Measurements from ENCODE around the gene KDM7A. TPM values are rescaled to one million over a fixed set of nuclear protein-coding genes. Genes with fewer than 3 reads are reported as not detected.

The KDM7A gene
- total and polyA plus RNA-seq, 9 of the 15 experiments (the other 6 are each of a cell fraction or from before 2014, with no cell fraction given) = 0.90 to 8.4 (median 7.0) TPM

DNA sequence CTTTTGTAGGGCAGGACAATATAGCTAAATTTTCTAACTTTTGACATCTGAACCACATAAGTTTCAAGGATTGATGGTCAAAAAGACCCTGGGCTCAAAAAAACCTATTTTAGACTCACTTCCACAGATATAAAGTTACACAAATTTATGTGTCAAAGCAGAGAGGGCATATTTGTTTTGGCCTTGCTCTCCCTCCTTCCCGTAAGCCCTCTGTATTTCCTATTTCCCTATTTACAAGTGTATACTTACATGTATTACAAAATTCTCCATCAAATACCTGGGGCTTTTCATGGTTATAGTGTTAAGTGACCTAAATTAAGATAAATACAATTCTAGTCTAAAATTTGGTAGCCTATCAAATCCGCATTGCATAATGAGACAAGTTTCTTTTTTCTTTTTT, 2.6 kb downstream of the KDM7A start:
- Histone ChIP-seq H3K27ac (ENCODE audit: extremely low read depth, low read depth, low read length) (no peak overlapping the region), H3K79me2 (ENCODE audit: control insufficient read depth, insufficient read depth, low read length) (peaks cover 17% of the 10 kb centered on the region), H2AFZ (ENCODE audit: low read depth, low read length) (no peak overlapping the region), H3K4me3 (no peak overlapping the region), H3K9me1 (ENCODE audit: control insufficient read depth, insufficient read depth, low read length) (no peaks in the 10 kb centered on the region), H3K9me3 (replicated peaks; ENCODE audit: control insufficient read depth, insufficient read depth, low read depth, low read length) (peaks cover 5% of the 10 kb centered on the region; the same call in 1 of the 2 replicates), H3K9ac (ENCODE audit: insufficient read depth in 1 of 2, low read depth in 2 of 2, low read length in 2 of 2) (no peak overlapping the region), H4K20me1 (replicated peaks; ENCODE audit: control insufficient read depth, insufficient read depth, low read length) (no peaks in the 10 kb centered on the region), H3K27me3 (ENCODE audit: control insufficient read depth in 2 of 2, insufficient read depth in 2 of 2, low read length in 2 of 2) (no peaks in the 10 kb centered on the region), H3K4me2 (ENCODE audit: insufficient read depth, low read length) (no peak overlapping the region), H3K4me1 (replicated peaks in 1 of 2; ENCODE audit: control insufficient read depth in 2 of 2, insufficient read depth in 2 of 2, low read length in 2 of 2) (peaks cover 8 to 24% of the 10 kb centered on the region in 2 experiments), H3K36me3 (ENCODE audit: control insufficient read depth, insufficient read depth, low read length) (no peaks in the 10 kb centered on the region; the same call in 2 of the 3 replicates)
- ATAC-seq (no peak), FAIRE-seq (no peak), DNase-seq (ENCODE audit: extremely low read depth in 1 of 4, low spot score in 3 of 4) (no peak)
- whole genome bisulfite sequencing (ENCODE audit: insufficient coverage, low coverage, missing lambda C conversion rate) = 91% methylated on average over 2 of the region's 2 CpGs
- in situ Hi-C loops (cut with MboI) (no loop called here), intact Hi-C loops (cut with micrococcal nuclease) (loop anchor here (2.0 to 10.0 kb wide), 3 partner anchors 61 to 481 kb away; no protein-coding TSS in a partner anchor)
- CTCF ChIA-PET (ENCODE audit: low intra/inter-chr PET ratio) = interaction anchor here (1.5 to 3.4 kb wide), 3 partner anchors 131 to 319 kb away, joined by 4 to 24 read pairs (median 10); no protein-coding TSS in a partner anchor
- TF ChIP-seq ILK (tag; IDR thresholded peaks at IDR 0.05; ENCODE audit: borderline replicate concordance, low read depth) = no peak
- TF ChIP-seq, protein P1, sequence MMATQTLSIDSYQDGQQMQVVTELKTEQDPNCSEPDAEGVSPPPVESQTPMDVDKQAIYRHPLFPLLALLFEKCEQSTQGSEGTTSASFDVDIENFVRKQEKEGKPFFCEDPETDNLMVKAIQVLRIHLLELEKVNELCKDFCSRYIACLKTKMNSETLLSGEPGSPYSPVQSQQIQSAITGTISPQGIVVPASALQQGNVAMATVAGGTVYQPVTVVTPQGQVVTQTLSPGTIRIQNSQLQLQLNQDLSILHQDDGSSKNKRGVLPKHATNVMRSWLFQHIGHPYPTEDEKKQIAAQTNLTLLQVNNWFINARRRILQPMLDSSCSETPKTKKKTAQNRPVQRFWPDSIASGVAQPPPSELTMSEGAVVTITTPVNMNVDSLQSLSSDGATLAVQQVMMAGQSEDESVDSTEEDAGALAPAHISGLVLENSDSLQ (IDR thresholded peaks at IDR 0.05) = no peak
- TF ChIP-seq SMARCA4 (IDR thresholded peaks at IDR 0.05) = no peak
- TF ChIP-seq, protein P2, sequence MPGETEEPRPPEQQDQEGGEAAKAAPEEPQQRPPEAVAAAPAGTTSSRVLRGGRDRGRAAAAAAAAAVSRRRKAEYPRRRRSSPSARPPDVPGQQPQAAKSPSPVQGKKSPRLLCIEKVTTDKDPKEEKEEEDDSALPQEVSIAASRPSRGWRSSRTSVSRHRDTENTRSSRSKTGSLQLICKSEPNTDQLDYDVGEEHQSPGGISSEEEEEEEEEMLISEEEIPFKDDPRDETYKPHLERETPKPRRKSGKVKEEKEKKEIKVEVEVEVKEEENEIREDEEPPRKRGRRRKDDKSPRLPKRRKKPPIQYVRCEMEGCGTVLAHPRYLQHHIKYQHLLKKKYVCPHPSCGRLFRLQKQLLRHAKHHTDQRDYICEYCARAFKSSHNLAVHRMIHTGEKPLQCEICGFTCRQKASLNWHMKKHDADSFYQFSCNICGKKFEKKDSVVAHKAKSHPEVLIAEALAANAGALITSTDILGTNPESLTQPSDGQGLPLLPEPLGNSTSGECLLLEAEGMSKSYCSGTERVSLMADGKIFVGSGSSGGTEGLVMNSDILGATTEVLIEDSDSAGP (CRISPR knock-in tag; IDR thresholded peaks at IDR 0.05) = no peak
- no peak for TF ChIP-seq MAZ (CRISPR knock-in tag; conservative IDR thresholded peaks at IDR 0.05 in 1 of 2, IDR thresholded peaks at IDR 0.05 in 1 of 2)
- TF ChIP-seq ZNF212 (CRISPR knock-in tag; IDR thresholded peaks at IDR 0.05) = no peak
- no peak for TF ChIP-seq ZNF311 (CRISPR knock-in tag; IDR thresholded peaks at IDR 0.05)
- TF ChIP-seq KLF6 (CRISPR knock-in tag; IDR thresholded peaks at IDR 0.05; ENCODE audit: borderline replicate concordance) = no peak
- no peak for TF ChIP-seq NCOA4 (IDR thresholded peaks at IDR 0.05; ENCODE audit: partially characterized antibody)
- no peak for TF ChIP-seq ZNF133 (CRISPR knock-in tag; IDR thresholded peaks at IDR 0.05)
- no peak for TF ChIP-seq ZNF695 (CRISPR knock-in tag; IDR thresholded peaks at IDR 0.05)
- no peak for TF ChIP-seq NONO (IDR thresholded peaks at IDR 0.05; ENCODE audit: low read depth in 2 of 2, low read length in 1 of 2)
- no peak for TF ChIP-seq MYC (IDR thresholded peaks at IDR 0.05; ENCODE audit: low read depth, low read length)
- no peak for TF ChIP-seq MYC (CRISPR knock-in tag; IDR thresholded peaks at IDR 0.05; ENCODE audit: borderline replicate concordance, low read depth)
- POLR2A ChIA-PET = no interaction called here
- no TSS peak for BruUV-seq (replicated peaks)

Measured in K562 (cell line).